SK-N-MC (cell line): ENCODE measurements around the gene TTLL11.

Source experiments
- DNase-seq: peaks from one replicate; pipeline ENCODE4 v3.0.0-alpha.2; 2011; ENCODE audit warnings: low read depth, low spot score
- H3K27ac ChIP-seq: fragments of 200-600 bp; sonication (generic); 2 replicates; pipeline ENCODE4 v1.5.1; 2016; ENCODE audit warnings: mixed run types
- H3K36me3 ChIP-seq: fragments of 200-600 bp; sonication (generic); 2 replicates; pipeline ENCODE4 v1.6.1; 2017; ENCODE audit warnings: antibody characterized with exemption, low read length, mixed read lengths; ENCODE audit not compliant: insufficient read depth
- H3K4me3 ChIP-seq: fragments of 200-600 bp; sonication (generic); 2 replicates; pipeline ENCODE4 v1.5.1; 2016
- H3K9ac ChIP-seq: fragments of 200-600 bp; sonication (generic); 2 replicates; pipeline ENCODE4 v1.8.0; 2017; ENCODE audit warnings: mixed run types, mixed read lengths; ENCODE audit not compliant: insufficient read length
- H3K9me3 ChIP-seq: fragments of 200-600 bp; sonication (generic); 2 replicates; pipeline ENCODE4 v1.6.1; 2017; ENCODE audit warnings: low read depth, mild to moderate bottlenecking, antibody characterized with exemption, low read length, moderate library complexity, mixed read lengths
- EZH2 ChIP-seq: fragments of 200-600 bp; sonication (generic); IDR thresholded peaks from one replicate; pipeline ENCODE4 v1.6.1; 2017; ENCODE audit warnings: antibody characterized with exemption
- FOXP2 ChIP-seq: optimal IDR thresholded peaks from 2 replicates; pipeline ENCODE3; 2011; ENCODE audit warnings: mild to moderate bottlenecking, moderate library complexity; ENCODE audit not compliant: insufficient read depth; ENCODE audit errors: extremely low read length, control extremely low read depth
- POLR2AphosphoS5 ChIP-seq: IDR thresholded peaks from 2 replicates; pipeline ENCODE4 v1.6.1; 2012; ENCODE audit warnings: mild to moderate bottlenecking, low read depth, low read length, borderline replicate concordance

Gene TTLL11

DNA sequence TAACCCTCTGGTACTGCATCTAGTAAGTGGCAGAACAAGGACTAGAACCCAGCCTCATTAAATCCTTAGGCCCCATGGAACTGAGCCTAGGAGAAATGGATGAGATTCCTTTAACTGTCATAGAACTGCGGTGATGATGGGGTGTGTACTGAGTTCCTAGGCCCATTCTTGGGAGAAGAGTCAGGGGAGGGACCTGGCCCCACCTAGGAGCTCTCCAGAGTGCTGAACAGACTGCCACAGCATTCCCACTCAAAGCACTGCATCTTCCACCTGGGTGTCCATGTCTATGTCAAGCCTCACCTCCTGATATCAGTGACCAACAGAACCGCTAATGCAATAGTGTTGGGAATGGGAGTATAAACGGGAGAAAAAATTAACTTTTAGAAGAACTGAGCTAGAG is 36.6 kb downstream of the TTLL11 start:
- TF ChIP-seq EZH2 (no peak), POLR2AphosphoS5 (no peak), FOXP2 (no peak)
- H3K9me3 ChIP-seq = no peaks in the 10 kb centered on the region
- no peak overlapping the region for H3K4me3 ChIP-seq
- H3K9ac ChIP-seq = no peak overlapping the region
- H3K36me3 ChIP-seq = no peaks in the 10 kb centered on the region
- H3K27ac ChIP-seq = no peak overlapping the region
- no peak for DNase-seq

DNA sequence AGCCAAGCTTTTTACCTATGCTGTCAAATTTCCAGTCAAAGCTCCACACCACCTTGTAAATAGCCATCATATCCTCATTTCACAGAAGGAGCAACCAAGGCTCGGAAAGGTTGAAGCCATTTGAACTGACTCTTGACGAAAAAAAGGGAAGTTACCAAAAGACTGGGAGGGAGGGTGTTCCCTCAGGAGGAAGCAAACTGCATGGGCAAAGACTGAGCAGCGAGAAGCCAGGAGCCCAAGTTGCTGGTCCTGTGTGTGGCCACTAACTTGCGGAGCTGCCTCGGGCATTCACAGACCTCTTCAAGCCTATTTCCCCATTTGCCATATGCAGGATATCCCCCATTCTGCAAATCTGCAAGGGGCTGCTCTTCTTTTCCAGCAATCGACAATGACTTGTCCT is 37.4 kb downstream of the TTLL11 start:
- H3K36me3 ChIP-seq = no peaks in the 10 kb centered on the region
- H3K9ac ChIP-seq = no peak overlapping the region
- H3K27ac ChIP-seq = no peak overlapping the region
- no peak for TF ChIP-seq POLR2AphosphoS5
- TF ChIP-seq FOXP2 = no peak
- no peak for TF ChIP-seq EZH2
- H3K4me3 ChIP-seq = no peak overlapping the region
- no peak for DNase-seq
- no peaks in the 10 kb centered on the region for H3K9me3 ChIP-seq

DNA sequence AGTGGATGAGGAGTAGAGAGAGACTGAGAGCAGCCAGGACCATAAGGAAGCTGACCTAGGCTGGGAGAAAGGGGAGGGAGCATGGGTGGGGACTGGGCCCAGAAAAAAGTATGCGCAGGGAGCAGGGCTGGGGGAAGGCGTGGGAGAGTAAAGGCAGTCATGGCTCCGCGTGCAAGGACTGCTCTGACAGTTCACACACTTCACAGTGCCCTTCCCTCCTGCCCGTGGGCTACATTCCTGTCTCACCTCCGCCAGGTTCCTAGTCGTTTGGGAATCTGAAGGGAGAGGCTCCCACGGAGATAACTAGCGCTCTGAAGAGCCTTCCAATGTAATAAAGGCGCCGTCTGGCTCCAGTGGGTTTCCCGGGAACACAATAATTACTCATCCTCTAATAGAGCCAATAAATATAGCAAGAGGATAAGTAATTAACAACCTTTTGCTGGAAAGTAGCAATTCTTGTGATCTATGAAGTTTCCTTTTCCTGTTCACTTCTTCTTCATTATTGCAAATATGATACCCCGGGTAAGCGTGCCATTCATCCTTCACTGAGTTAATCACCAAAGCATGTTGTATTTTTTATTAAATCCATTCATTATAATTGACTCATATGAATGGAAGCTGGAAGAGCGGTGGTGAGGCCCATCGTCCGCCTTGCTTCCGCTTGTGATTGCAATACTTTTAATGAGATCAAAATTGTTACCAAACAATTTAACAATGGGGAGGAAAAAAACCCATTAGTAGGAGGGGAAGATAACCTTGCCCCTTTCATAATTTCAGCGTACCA is 39.3 kb downstream of the TTLL11 start:
- TF ChIP-seq POLR2AphosphoS5 (no peak), EZH2 (no peak), FOXP2 (no peak)
- no peak overlapping the region for H3K4me3 ChIP-seq
- DNase-seq = no peak
- H3K9me3 ChIP-seq = no peaks in the 10 kb centered on the region
- H3K36me3 ChIP-seq = no peaks in the 10 kb centered on the region
- H3K27ac ChIP-seq = no peak overlapping the region
- H3K9ac ChIP-seq = no peak overlapping the region

DNA sequence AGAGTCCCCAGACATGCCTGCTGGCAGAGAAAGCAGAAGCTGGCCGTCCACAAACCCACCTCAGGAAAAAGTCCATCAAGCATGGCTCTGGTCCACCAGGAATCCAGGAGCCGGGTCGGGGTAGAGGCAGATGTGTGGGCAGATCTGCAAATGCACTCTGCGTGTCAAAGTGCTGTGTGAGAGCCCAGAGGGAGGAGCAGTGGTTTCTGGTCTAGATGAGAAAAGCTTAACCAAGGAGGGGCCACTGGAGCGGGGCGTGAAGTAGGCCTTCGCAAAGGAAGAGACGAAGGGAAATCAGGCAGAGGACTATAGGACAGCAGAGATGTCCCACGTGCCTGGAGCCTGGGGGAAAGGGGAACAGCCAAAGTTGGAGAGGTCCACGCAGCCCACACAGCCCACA is 40.0 kb downstream of the TTLL11 start:
- H3K9ac ChIP-seq = no peak overlapping the region

DNA sequence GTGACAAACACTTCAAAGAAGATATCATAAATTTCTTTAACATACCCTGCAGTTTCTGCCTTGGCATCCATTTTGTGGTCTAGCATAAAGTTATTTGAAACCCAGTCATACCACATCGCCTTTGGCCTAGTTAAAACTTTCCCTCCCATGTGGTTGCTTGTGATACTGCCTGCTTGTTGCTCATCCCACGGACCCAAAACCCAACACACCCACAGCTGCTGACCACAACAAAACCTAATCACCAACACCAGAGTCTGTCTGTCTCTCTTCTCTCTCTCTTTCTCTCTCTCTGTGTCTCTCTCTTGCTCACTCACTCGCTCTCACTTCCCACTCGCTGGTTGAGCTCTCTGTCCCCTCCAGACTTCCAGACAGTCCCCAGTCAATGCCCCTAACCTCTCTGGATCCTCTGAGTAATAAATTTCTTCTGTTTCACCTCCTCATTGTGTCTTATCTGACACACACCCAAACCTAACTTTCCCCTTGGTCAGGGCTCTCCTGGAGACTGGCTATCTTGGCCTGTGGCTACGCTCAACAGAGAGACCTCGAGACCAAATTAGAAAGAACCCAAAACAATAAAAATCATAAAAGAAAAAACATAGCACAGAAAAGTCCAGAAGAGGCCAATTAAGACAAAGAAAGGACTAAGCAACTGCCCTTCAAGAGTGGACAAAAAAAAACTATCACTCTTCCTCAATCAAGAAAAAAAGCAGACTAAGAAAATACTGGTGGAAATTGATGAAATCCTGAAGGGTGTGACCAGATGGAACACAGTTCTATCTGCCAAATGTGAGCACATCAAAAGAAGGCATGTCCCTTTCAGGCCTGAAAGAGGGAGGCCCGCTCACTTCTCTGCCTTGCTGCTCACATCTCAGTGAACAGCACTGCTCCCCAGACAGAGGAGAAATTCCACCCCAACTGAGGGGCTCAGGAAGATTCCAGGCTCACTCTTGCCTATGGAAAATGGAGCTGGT is 41.5 kb downstream of the TTLL11 start:
- no peaks in the 10 kb centered on the region for H3K36me3 ChIP-seq
- H3K27ac ChIP-seq = no peak overlapping the region
- TF ChIP-seq EZH2 (no peak), FOXP2 (no peak), POLR2AphosphoS5 (no peak)
- H3K9ac ChIP-seq = no peak overlapping the region
- no peaks in the 10 kb centered on the region for H3K9me3 ChIP-seq
- no peak for DNase-seq
- no peak overlapping the region for H3K4me3 ChIP-seq

More for the DNA sequence above, 40.0 kb downstream of the TTLL11 start:
- Histone ChIP-seq H3K27ac (no peak overlapping the region), H3K9me3 (no peaks in the 10 kb centered on the region), H3K4me3 (no peak overlapping the region), H3K36me3 (no peaks in the 10 kb centered on the region)
- no peak for DNase-seq
- TF ChIP-seq EZH2 = no peak
- TF ChIP-seq FOXP2 = no peak
- no peak for TF ChIP-seq POLR2AphosphoS5

DNA sequence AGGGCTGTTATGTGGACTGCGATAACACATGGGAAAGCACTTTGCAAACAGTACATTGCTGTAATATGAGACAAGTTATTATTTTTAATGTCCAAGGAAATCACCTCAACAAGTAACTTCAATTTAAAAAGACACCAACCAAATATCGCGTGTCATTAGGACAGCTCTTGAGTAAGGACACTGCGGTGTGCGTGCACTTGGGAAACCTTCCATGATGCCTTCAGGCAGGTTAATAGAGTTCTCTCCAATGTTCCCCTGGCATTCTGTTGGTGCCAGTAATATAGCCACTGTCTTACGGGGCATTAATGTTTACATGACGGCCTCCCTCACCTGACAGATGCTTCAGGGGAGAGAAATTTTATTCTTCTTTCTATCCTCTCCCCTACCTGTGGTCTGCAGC is 42.9 kb downstream of the TTLL11 start:
- TF ChIP-seq POLR2AphosphoS5 (no peak), FOXP2 (no peak), EZH2 (no peak)
- H3K4me3 ChIP-seq = no peak overlapping the region
- H3K9ac ChIP-seq = no peak overlapping the region
- no peak overlapping the region for H3K27ac ChIP-seq
- H3K36me3 ChIP-seq = no peaks in the 10 kb centered on the region
- no peaks in the 10 kb centered on the region for H3K9me3 ChIP-seq
- no peak for DNase-seq

DNA sequence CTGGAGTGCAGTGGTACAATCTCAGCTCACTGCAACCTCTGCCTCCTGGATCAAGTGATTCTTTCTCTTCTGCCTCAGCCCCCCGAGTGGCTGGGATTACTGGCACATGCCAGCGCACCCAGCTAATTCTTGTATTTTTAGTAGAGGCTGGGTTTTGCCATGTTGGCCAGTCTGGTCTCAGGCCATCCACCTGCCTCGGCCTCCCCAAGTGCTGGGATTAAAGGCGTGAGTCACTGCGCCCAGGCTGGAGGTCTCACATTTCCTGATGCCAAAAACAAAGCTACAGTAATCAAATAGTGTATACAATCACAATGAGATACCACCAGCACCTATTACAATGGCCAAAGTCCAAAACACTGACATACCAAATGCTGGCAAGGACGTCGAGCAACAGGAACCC is 51.1 kb downstream of the TTLL11 start:
- no peak overlapping the region for H3K9ac ChIP-seq
- H3K27ac ChIP-seq = no peak overlapping the region
- H3K36me3 ChIP-seq = no peaks in the 10 kb centered on the region
- H3K4me3 ChIP-seq = no peak overlapping the region
- TF ChIP-seq FOXP2 (no peak), EZH2 (no peak), POLR2AphosphoS5 (no peak)
- no peaks in the 10 kb centered on the region for H3K9me3 ChIP-seq
- no peak for DNase-seq

DNA sequence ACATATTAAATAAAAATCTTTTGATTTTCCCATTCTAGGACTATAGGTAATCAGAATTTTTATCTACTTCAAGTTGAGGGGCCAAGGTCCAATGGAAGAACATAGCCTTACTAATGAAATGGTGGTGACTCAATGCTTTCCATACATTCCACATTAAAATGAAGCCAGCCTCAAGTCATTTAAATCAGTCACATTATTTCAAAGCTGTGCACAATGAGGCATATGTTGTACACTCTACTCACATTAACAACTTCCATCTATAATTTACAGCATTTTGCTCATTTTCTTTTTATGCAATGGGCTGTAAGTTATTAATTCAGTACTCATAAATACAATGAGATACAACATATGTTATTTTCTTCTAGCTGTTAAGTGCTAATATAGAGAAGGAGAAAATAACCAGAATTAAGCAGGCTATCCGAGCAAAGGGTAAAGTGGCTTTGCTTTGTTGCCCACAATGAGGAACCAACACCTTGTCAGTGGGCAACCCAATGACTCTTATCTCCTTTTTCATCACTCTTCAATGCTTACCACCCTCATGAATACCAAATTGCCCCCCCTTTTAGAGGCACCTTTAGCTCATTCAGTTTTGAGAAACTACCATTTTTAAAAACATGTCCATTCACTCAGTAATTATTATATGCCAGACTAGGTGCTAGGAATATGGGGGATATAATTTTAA is 52.4 kb downstream of the TTLL11 start:
- H3K36me3 ChIP-seq = no peaks in the 10 kb centered on the region
- no peak overlapping the region for H3K9ac ChIP-seq
- H3K9me3 ChIP-seq = no peaks in the 10 kb centered on the region
- no peak for TF ChIP-seq EZH2
- H3K4me3 ChIP-seq = no peak overlapping the region
- no peak overlapping the region for H3K27ac ChIP-seq
- no peak for DNase-seq
